GM21381 (cell line): Measurements from ENCODE around the gene PIP4K2A.

Experiments used
- ATAC-seq: cut with Tn5 transposase; IDR thresholded peaks from one replicate; pipeline ENCODE4 v1.9.1; 2021; ENCODE audit warnings: mild to moderate bottlenecking, moderate library complexity; ENCODE audit not compliant: unreplicated experiment

The PIP4K2A gene

DNA sequence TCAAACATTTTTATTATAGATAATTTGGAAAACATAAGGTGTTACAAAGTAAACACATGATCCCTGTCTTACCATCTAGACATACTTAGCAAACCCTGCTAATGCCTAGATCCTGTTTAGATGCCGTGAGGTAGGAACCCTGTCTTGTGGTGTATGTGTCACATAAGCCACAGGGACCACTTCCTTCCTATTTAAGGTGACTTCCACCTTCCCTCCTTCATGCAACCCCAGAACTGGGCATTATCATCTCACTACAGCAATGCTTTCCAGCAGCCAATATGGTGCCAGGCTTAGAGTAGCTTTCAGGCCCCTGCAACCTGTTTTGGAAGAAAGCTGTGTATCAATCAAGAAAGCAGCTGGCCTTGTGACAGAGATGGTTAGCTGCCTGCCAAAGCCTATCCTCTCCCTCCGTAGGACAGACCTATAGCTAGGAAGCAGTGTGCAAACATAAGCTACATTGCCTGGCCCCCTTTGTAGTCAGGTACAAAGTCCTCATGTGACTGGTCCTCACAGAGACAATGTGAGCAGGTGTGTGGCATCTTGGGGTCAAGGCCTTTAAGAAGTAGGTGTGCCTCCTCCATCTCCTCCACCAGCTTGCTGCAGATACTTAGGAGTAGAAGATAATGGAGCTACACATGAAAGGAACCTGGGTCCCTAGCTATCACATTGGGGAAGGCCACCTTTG, 222.3 kb downstream of the PIP4K2A start:
- no peak for ATAC-seq

DNA sequence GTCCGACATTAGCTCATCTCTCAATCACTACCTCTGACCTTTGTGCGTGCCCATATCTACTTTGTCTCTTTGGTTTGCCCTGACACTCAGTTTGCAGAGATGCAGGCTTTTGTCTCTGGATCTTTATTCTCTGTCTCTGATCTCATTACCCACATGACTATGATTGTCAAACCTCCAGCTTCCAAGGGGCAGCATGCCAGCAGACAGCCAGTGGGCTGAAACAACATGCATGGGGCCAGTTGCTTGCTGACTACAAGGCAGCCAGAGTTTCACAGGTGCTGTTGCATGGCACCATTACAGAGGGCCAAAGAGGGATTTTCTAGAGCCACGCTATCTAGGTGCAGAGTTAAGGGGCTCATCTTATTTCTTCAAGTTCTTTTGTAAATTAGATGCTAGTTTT, 222.9 kb downstream of the PIP4K2A start:
- ATAC-seq: no peak

DNA sequence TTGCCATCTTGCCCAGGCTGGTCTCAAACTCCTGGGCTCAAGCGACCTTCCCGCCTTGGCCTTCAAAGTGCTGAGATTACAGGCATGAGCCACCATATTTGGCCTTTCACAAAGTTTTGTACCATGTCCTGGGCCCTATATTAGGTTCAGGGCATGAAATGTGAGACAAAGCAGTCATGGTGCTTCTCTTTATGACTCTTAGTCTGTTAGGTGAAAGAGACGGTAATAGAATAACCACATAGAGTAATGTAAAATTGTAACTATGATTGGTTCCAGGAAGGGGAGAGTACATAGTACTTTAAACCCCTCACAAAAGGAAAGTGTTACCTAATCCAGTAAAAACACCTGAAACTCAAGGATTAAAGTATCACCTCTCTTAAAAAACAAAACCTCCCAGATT, 224.4 kb downstream of the PIP4K2A start:
- no peak for ATAC-seq

DNA sequence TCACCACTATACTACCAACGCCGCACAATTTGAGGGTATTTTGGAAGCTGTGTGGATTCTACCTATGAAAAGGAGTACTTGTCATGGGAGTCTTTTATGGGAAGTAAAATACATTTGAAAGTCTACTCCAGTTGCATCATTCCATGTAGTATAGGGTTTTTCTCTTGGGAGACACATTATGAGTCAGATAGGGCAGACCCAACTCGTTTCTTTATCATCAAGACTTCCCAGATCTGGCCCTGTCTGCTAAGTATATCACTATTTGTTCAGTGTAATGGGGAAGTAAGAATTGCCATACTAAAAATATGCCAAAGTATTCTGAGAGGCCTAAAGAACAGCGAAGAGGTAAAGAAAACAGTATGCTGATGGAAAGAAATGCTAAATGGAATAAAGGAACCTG, 224.9 kb downstream of the PIP4K2A start:
- no peak for ATAC-seq

DNA sequence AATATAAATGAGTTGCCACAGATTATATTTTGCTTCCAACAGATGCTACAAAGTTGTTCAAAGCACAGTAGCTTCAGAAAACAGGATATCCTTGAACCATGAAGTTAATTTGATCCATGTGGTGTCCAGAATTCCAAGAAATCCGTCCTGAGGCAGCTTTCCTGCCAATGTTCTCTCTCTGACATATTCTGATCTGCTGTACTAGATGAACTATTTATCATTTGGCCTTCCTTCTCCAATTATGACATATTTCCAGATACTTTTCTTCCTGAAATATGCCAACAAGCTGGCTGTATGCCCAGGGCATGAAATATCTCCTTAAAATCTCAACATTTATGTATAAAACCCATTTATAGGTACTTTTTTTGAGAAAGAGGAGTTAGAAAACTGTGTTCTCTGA, 227.9 kb downstream of the PIP4K2A start:
- ATAC-seq: no peak
